Kidney epithelial cell (primary cell): Measurements from ENCODE around the gene CDK6. TPM values are rescaled to one million over a fixed set of nuclear protein-coding genes. Genes with fewer than 3 reads are reported as not detected.

ENCODE experiments used
- DNase-seq: peaks from one replicate; pipeline ENCODE4 v3.0.0-alpha.2; 2010; ENCODE audit warnings: low read depth
- H3K27me3 ChIP-seq: 2 replicates; pipeline ENCODE4 v1.6.0; 2011; ENCODE audit warnings: low read length; ENCODE audit not compliant: control insufficient read depth, insufficient read depth
- H3K36me3 ChIP-seq: 2 replicates; pipeline ENCODE4 v1.5.1; 2011; ENCODE audit warnings: low read length; ENCODE audit not compliant: control insufficient read depth, insufficient read depth
- H3K4me3 ChIP-seq: 2 replicates; pipeline ENCODE4 v1.5.1; 2011; ENCODE audit warnings: low read depth, mild to moderate bottlenecking, control low read depth, low read length
- total RNA-seq: library from RNA; depleted of rRNA; stranded (reverse); fragments of >200 nt; gene quantifications from 2 replicates; pipeline ENCODE4 v1.2.3, GENCODE V29; 2015
- TF ChIP-seq, protein P1 (sequence below): IDR thresholded peaks from 2 replicates; pipeline ENCODE4 v1.5.1; 2011; ENCODE audit warnings: mild to moderate bottlenecking, moderate library complexity, low read length, control low read depth, inconsistent platforms; ENCODE audit not compliant: insufficient read depth, poor library complexity, severe bottlenecking

CDK6 gene
- total RNA-seq, 1 donor from 2014 or later, result 91.0 TPM

DNA sequence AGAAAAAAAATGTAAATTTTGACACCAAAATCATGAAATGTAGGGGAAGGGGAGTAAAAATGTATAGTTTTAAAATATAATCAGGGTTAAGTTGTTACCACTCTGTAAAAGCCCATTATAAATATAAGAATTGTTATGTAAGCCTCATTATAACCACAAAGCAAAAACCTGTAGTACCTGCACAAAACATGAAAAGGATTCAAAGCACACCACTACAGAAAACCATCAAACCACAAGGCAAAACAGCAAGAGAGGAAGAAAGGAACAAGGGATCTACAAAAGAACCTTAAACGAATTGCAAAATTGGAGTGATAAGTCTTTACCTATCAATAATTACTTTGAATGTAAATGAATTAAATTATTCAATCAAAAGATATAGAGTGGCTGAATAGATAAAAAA is 41.0 kb upstream of the CDK6 start:
- H3K4me3 ChIP-seq, result no peak overlapping the region
- DNase-seq, result no peak
- TF ChIP-seq, protein P1, sequence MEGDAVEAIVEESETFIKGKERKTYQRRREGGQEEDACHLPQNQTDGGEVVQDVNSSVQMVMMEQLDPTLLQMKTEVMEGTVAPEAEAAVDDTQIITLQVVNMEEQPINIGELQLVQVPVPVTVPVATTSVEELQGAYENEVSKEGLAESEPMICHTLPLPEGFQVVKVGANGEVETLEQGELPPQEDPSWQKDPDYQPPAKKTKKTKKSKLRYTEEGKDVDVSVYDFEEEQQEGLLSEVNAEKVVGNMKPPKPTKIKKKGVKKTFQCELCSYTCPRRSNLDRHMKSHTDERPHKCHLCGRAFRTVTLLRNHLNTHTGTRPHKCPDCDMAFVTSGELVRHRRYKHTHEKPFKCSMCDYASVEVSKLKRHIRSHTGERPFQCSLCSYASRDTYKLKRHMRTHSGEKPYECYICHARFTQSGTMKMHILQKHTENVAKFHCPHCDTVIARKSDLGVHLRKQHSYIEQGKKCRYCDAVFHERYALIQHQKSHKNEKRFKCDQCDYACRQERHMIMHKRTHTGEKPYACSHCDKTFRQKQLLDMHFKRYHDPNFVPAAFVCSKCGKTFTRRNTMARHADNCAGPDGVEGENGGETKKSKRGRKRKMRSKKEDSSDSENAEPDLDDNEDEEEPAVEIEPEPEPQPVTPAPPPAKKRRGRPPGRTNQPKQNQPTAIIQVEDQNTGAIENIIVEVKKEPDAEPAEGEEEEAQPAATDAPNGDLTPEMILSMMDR, result no peak
- no peaks in the 10 kb centered on the region for H3K36me3 ChIP-seq
- no peaks in the 10 kb centered on the region for H3K27me3 ChIP-seq

GRCh38 chr7:92876836-92877235 is 40.5 kb upstream of the CDK6 start:
- H3K4me3 ChIP-seq, result no peak overlapping the region
- TF ChIP-seq, protein P1, result no peak
- no peaks in the 10 kb centered on the region for H3K27me3 ChIP-seq
- DNase-seq, result no peak
- no peaks in the 10 kb centered on the region for H3K36me3 ChIP-seq

DNA sequence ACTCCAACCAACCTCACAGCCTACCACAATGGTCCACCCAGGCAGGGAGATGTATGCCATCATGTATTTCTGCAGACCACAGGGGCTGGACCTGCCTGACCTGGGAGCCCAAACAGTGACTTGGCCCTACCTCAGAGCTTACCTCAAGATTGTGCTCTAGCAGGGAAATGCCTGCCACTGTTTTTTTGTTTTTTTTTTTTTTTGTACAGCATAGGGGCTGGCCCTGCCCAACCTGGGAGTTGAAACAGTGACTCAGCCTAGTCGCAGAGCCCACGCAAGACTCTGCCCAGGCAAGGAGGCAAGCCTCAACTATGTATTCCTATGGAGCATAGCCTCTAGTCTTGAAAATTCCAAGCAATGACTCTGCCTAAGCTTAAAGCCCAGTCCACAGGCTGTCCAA is 39.3 kb upstream of the CDK6 start:
- no peaks in the 10 kb centered on the region for H3K27me3 ChIP-seq
- TF ChIP-seq, protein P1, result no peak
- no peak overlapping the region for H3K4me3 ChIP-seq
- no peak for DNase-seq
- no peaks in the 10 kb centered on the region for H3K36me3 ChIP-seq

DNA sequence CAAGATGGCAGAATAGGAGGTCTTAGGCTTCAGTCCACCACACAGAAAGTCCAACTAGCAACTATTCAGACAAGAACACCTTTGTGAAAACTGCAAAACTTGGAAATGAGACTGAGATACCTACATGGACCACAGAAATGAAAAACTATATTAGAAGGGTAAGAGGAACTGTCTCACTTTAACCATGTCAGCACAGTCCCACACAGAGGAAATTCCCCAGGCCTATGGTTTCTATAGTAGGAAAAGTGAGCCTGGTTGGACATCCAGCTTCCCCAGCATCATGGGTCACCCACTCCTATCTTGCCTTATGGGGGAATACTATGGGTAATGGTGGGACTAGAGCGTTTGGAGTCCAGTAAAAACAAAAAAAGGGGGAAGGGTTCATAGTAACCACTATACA is 38.8 kb upstream of the CDK6 start:
- no peak for DNase-seq
- Histone ChIP-seq H3K4me3 (no peak overlapping the region), H3K27me3 (no peaks in the 10 kb centered on the region), H3K36me3 (no peaks in the 10 kb centered on the region)
- TF ChIP-seq, protein P1, result no peak

DNA sequence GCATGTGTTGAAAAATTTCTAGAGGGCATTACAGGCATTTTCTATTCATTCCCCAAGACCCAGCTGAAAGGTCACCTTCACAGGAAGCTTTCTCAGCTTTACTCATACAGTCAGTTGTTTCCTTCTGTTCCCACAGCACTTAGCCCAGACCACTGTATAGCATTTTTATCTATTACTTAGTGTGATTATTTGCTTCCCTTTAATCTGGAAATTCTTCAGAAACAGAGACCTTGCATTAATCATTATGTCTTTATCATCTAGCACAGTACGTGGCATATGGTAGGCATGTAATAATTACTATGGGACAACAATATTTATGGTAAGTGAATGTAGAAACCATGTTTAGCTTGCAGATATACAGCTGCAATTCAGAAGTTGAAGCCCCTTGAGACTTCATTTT is 38.2 kb upstream of the CDK6 start:
- no peak for DNase-seq
- TF ChIP-seq, protein P1, result no peak
- Histone ChIP-seq H3K4me3 (no peak overlapping the region), H3K36me3 (no peaks in the 10 kb centered on the region), H3K27me3 (no peaks in the 10 kb centered on the region)

- H3K4me3 ChIP-seq, result no peak overlapping the region
- H3K36me3 ChIP-seq, result no peaks in the 10 kb centered on the region
- TF ChIP-seq, protein P1, result no peak
- DNase-seq, result no peak
- no peaks in the 10 kb centered on the region for H3K27me3 ChIP-seq
Observed at GRCh38 chr7:92873776-92874175, 37.4 kb upstream of the CDK6 start.
